ENCODE results near the gene MEOX1.
A peak's percentile ranks its signal among the peaks of the same experiment; 100 is the strongest.

MEOX1 gene

GRCh38 chr17:43595466-43595865, 66.3 kb downstream of the MEOX1 start:
- in situ Hi-C loops (cut with MboI; ENCODE audit: low sequenced_read_pairs, unreplicated experiment): no loop called here
- TF ChIP-seq, protein P1, sequence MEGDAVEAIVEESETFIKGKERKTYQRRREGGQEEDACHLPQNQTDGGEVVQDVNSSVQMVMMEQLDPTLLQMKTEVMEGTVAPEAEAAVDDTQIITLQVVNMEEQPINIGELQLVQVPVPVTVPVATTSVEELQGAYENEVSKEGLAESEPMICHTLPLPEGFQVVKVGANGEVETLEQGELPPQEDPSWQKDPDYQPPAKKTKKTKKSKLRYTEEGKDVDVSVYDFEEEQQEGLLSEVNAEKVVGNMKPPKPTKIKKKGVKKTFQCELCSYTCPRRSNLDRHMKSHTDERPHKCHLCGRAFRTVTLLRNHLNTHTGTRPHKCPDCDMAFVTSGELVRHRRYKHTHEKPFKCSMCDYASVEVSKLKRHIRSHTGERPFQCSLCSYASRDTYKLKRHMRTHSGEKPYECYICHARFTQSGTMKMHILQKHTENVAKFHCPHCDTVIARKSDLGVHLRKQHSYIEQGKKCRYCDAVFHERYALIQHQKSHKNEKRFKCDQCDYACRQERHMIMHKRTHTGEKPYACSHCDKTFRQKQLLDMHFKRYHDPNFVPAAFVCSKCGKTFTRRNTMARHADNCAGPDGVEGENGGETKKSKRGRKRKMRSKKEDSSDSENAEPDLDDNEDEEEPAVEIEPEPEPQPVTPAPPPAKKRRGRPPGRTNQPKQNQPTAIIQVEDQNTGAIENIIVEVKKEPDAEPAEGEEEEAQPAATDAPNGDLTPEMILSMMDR (IDR thresholded peaks at IDR 0.05; ENCODE audit: borderline replicate concordance, control extremely low read depth, extremely low read depth, insufficient read depth, missing control alignments): no peak
- no peak for DNase-seq (ENCODE audit: low spot score)

- TF ChIP-seq, protein P1 (IDR thresholded peaks at IDR 0.05; ENCODE audit: borderline replicate concordance, control extremely low read depth, extremely low read depth, insufficient read depth, missing control alignments): no peak
- in situ Hi-C loops (cut with MboI; ENCODE audit: low sequenced_read_pairs, unreplicated experiment): no loop called here
- DNase-seq (ENCODE audit: low spot score): peak; percentile 41
Observed at GRCh38 chr17:43591779-43592562, 69.8 kb downstream of the MEOX1 start.

DNA sequence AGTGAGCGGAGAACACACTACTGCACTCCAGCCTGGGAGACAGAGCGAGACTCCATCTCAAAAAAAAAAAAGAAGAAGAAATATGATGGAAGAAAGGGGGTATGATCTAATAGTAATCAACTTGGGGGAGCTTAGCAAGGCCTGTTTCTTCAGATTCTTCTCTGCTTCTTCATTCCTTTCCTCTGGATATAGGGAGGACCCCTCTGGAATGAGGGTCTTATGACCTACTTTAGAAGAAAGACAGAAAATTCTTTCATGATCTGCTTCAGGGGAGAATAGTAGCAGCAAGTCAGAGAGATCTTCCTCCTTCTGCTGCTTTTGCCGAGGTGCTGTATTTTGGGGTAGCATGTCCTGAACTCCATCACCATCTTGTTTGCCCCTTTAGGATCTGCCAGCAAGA, 70.7 kb downstream of the MEOX1 start:
- in situ Hi-C loops (cut with MboI; ENCODE audit: low sequenced_read_pairs, unreplicated experiment): no loop called here

More for the DNA sequence above, 70.7 kb downstream of the MEOX1 start:
- no peak for DNase-seq (ENCODE audit: low spot score)
- TF ChIP-seq, protein P1 (IDR thresholded peaks at IDR 0.05; ENCODE audit: borderline replicate concordance, control extremely low read depth, extremely low read depth, insufficient read depth, missing control alignments): no peak

All from GM13976 (cell line).